SK-N-SH treated with all-trans-retinoic acid at 6 μM for 48 hours (cell line): ENCODE results near the gene ABCA3.

Experiments used
- ISL1 ChIP-seq: fragments of 250-450 bp; sonication (Bioruptor Pico); IDR thresholded peaks from 2 replicates; pipeline ENCODE4 v2.1.2; 2022; ENCODE audit warnings: mild to moderate bottlenecking, moderate library complexity
- TOX ChIP-seq: fragments of 250-450 bp; sonication (Bioruptor Pico); IDR thresholded peaks from 2 replicates; pipeline ENCODE4 v1.8.0; 2021; ENCODE audit warnings: mild to moderate bottlenecking, moderate library complexity, borderline replicate concordance
- ZC3H10 ChIP-seq: fragments of 250-450 bp; sonication (Bioruptor Pico); IDR thresholded peaks from 2 replicates; pipeline ENCODE4 v1.5.1; 2021; ENCODE audit warnings: mild to moderate bottlenecking, moderate library complexity

- TF ChIP-seq TOX (CRISPR knock-in tag) (no peak), ZC3H10 (CRISPR knock-in tag) (no peak), ISL1 (no peak)
These were observed 9.2 kb downstream of the ABCA3 start for GRCh38 chr16:2331199-2331930.
